OCI-LY7 (cell line): Measurements from ENCODE around the gene CLDN9. TPM values are rescaled to one million over a fixed set of nuclear protein-coding genes. Genes with fewer than 3 reads are reported as not detected.

Source experiments
- BruUV-seq: library from RNA; stranded (reverse); fragments of 400-500 nt; replicated peaks from 2 replicates; lab custom pipeline; 2021; lab: Mats Ljungman, UMichigan
- CTCF ChIA-PET: fragments of 300-600 bp; sonication (Branson Sonifier 250); formaldehyde crosslinking; loops from one replicate; lab custom pipeline; 2022; ENCODE audit warnings: antibody characterized with exemption; ENCODE audit not compliant: unreplicated experiment; lab: Charles Lee
- POLR2A ChIA-PET: fragments of 300-600 bp; sonication (Branson Sonifier 250); formaldehyde crosslinking; loops from one replicate; lab custom pipeline; 2022; ENCODE audit warnings: antibody characterized with exemption; lab: Charles Lee
- DNase-seq: peaks from one replicate; pipeline ENCODE4 v3.0.0-alpha.2; 2015; ENCODE audit warnings: low spot score
- H2AFZ ChIP-seq: fragments of 200-600 bp; sonication (generic), shearing (Covaris generic); 2 replicates; pipeline ENCODE4 v1.6.1; 2014; ENCODE audit warnings: mild to moderate bottlenecking, antibody characterized with exemption, low read length, moderate library complexity
- H3K27ac ChIP-seq: fragments of 200-600 bp; sonication (generic); 2 replicates; pipeline ENCODE4 v1.5.1; 2014; ENCODE audit warnings: mixed run types, low read depth, mild to moderate bottlenecking, moderate library complexity, low read length, inconsistent platforms; ENCODE audit not compliant: poor library complexity, severe bottlenecking
- H3K36me3 ChIP-seq: fragments of 200-600 bp; sonication (generic); 2 replicates; pipeline ENCODE4 v1.6.1; 2014; ENCODE audit warnings: mild to moderate bottlenecking, antibody characterized with exemption, low read length, moderate library complexity, mixed read lengths; ENCODE audit not compliant: insufficient read depth
- H3K4me1 ChIP-seq: fragments of 200-600 bp; sonication (generic); 2 replicates; pipeline ENCODE4 v1.5.1; 2014; ENCODE audit warnings: mild to moderate bottlenecking, low read length; ENCODE audit not compliant: insufficient read depth, poor library complexity, severe bottlenecking
- H3K4me2 ChIP-seq: fragments of 200-600 bp; sonication (generic); 2 replicates; pipeline ENCODE4 v1.6.1; 2014; ENCODE audit warnings: mild to moderate bottlenecking, low read length
- H3K4me3 ChIP-seq: fragments of 200-600 bp; sonication (generic); 2 replicates; pipeline ENCODE4 v1.5.1; 2014; ENCODE audit warnings: mild to moderate bottlenecking, low read depth, low read length; ENCODE audit not compliant: poor library complexity, severe bottlenecking
- H3K79me2 ChIP-seq: fragments of 200-600 bp; sonication (generic); 2 replicates; pipeline ENCODE4 v1.6.1; 2016; ENCODE audit warnings: low read depth, mild to moderate bottlenecking, low read length, moderate library complexity, mixed read lengths; ENCODE audit not compliant: insufficient read depth
- H3K9me2 ChIP-seq: fragments of 200-600 bp; sonication (generic); 2 replicates; pipeline ENCODE4 v1.6.1; 2016; ENCODE audit warnings: mild to moderate bottlenecking, low read length, mixed read lengths; ENCODE audit not compliant: insufficient read depth
- H3K9me3 ChIP-seq: fragments of 200-600 bp; sonication (generic); 2 replicates; pipeline ENCODE4 v1.6.1; 2014; ENCODE audit warnings: mild to moderate bottlenecking, mixed run types, low read length, mixed read lengths
- H4K20me1 ChIP-seq: fragments of 200-600 bp; sonication (generic); 2 replicates; pipeline ENCODE4 v1.6.1; 2014; ENCODE audit warnings: mild to moderate bottlenecking, antibody characterized with exemption, low read length, moderate library complexity, mixed read lengths; ENCODE audit not compliant: insufficient read depth
- EZH2phosphoT487 ChIP-seq: fragments of 200-600 bp; sonication (generic); IDR thresholded peaks from 2 replicates; pipeline ENCODE4 v1.6.1; 2018; ENCODE audit warnings: low read depth, borderline replicate concordance, mild to moderate bottlenecking, mixed run types, antibody characterized with exemption, low read length, moderate library complexity, mixed read lengths
- intact Hi-C: fragments of 100-400 bp; cut with micrococcal nuclease; formaldehyde crosslinking; loops from one replicate; pipeline ENCODE4 v1.10.0; 2022; ENCODE audit not compliant: unreplicated experiment
- total RNA-seq, 2 experiments: library from RNA; depleted of rRNA in 1 of 2; stranded (reverse); fragments of >200 nt in 1 of 2; shearing (Covaris generic) in 1 of 2; gene quantifications; 2 replicates each; pipeline ENCODE4 v1.2.3, GENCODE V29; 2014 to 2022
- TF ChIP-seq, protein P1 (sequence below): fragments of 200-600 bp; sonication (generic); conservative IDR thresholded peaks from 2 replicates; pipeline ENCODE4 v1.5.1; 2014; ENCODE audit warnings: mild to moderate bottlenecking, antibody characterized with exemption, low read length, moderate library complexity, mixed read lengths

The CLDN9 gene
- total RNA-seq, 2 experiments from 2014 or later: 0.42 TPM; not detected in 1

DNA sequence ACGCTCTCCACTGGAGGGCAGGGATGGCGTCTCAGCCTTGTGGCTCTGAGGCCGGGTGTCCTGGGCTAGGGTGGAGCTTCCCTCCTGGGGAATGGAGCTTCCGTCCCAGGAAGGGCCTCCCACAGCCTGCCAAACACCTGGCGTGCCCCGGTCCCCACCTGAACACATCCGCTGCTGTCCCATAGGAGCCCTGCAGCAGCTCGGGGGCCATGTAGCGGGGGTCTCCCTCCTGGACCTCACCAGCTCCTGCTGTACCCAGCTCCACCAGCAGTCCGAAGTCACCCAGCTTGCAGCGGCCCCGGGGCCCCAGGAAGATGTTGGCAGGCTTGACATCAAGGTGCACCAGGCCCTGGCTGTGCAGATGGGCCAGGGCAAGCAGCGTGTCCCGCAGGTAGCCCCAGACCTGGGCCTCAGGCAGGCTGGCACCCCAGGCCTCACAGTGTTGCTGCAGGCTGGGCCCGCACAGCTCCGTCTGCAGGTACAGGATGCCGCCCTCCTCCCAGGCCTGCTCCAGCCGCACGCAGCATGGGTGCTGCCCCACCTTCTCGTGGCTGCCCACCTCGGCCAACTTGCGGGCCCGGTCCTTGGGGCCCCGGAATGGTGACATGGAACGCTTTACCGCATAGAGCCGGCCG, 37.4 kb upstream of the CLDN9 start:
- CTCF ChIA-PET: no interaction called here

DNA sequence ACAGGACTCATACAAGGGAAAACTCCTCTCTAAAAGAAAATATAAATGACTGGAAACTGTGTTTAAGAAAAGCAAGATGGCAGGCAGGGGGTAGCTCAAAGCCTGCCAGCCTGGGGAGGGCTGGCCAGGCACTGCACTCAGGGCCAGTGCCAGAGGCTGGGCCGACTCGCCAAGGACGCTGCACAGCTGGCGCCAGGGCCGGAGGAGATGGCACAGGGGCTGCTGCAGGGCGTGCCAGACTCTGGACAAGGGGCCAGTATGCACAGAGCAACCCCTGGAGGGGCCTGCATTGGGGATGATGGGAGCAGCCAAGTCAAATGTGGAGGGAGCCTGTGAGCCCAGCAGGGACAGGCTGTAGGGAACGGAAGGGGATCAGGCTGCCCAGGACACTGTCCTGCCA, 36.5 kb upstream of the CLDN9 start:
- Histone ChIP-seq H3K79me2 (peaks cover 27% of the 10 kb centered on the region; the same call in 1 of the 2 replicates), H4K20me1 (no peaks in the 10 kb centered on the region), H3K9me3 (no peaks in the 10 kb centered on the region), H3K9me2 (no peaks in the 10 kb centered on the region), H3K36me3 (peaks cover 83% of the 10 kb centered on the region), H2AFZ (no peak overlapping the region), H3K4me2 (no peak overlapping the region), H3K27ac (no peak overlapping the region), H3K4me1 (peaks cover 34% of the 10 kb centered on the region), H3K4me3 (no peak overlapping the region)
- TF ChIP-seq EZH2phosphoT487: no peak
- TF ChIP-seq, protein P1, sequence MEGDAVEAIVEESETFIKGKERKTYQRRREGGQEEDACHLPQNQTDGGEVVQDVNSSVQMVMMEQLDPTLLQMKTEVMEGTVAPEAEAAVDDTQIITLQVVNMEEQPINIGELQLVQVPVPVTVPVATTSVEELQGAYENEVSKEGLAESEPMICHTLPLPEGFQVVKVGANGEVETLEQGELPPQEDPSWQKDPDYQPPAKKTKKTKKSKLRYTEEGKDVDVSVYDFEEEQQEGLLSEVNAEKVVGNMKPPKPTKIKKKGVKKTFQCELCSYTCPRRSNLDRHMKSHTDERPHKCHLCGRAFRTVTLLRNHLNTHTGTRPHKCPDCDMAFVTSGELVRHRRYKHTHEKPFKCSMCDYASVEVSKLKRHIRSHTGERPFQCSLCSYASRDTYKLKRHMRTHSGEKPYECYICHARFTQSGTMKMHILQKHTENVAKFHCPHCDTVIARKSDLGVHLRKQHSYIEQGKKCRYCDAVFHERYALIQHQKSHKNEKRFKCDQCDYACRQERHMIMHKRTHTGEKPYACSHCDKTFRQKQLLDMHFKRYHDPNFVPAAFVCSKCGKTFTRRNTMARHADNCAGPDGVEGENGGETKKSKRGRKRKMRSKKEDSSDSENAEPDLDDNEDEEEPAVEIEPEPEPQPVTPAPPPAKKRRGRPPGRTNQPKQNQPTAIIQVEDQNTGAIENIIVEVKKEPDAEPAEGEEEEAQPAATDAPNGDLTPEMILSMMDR: no peak
- BruUV-seq: no TSS peak
- intact Hi-C loops: no loop called here
- CTCF ChIA-PET: no interaction called here
- POLR2A ChIA-PET: no interaction called here
- no peak for DNase-seq

More for the DNA sequence above, 37.4 kb upstream of the CLDN9 start:
- Histone ChIP-seq H3K4me1 (peaks cover 38% of the 10 kb centered on the region), H3K27ac (no peak overlapping the region), H3K9me3 (no peaks in the 10 kb centered on the region), H2AFZ (no peak overlapping the region), H3K79me2 (peaks cover 27% of the 10 kb centered on the region; the same call in 1 of the 2 replicates), H4K20me1 (peaks cover 6% of the 10 kb centered on the region; the same call in 1 of the 2 replicates), H3K4me2 (no peak overlapping the region), H3K4me3 (no peak overlapping the region), H3K36me3 (peaks cover 92% of the 10 kb centered on the region), H3K9me2 (no peaks in the 10 kb centered on the region)
- TF ChIP-seq, protein P1: no peak
- no peak for TF ChIP-seq EZH2phosphoT487
- BruUV-seq: no TSS peak
- intact Hi-C loops: no loop called here
- no peak for DNase-seq
- POLR2A ChIA-PET: interaction anchor here (0.6 kb wide), 2 partner anchors 22 to 54 kb away, joined by 3 read pairs; no protein-coding TSS in a partner anchor

DNA sequence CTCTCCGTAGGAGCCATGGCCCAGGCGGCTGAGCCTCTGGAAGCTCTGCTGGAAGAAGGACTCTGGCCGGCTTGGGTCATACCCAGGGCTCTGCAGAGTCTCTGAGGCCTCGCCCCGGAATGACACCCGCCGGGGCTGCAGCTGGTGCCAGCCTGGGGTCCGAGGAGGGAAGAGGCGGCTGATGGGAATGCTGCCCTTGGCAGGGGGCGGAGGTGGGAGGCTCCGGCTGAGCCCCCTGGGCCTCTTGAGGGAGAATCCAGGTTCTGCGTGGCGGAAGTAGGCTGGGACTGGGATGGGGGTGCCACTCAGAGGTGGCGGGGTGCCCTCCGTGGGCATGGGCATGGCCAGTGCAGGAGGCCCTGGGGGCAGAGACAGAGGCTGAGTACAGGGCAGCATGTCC, 36.0 kb upstream of the CLDN9 start:
- DNase-seq: no peak
- Histone ChIP-seq H3K9me2 (no peaks in the 10 kb centered on the region), H3K4me3 (no peak overlapping the region), H3K4me2 (no peak overlapping the region), H3K9me3 (no peaks in the 10 kb centered on the region), H2AFZ (no peak overlapping the region), H4K20me1 (no peaks in the 10 kb centered on the region), H3K4me1 (peaks cover 34% of the 10 kb centered on the region), H3K27ac (no peak overlapping the region), H3K36me3 (peaks cover 78% of the 10 kb centered on the region), H3K79me2 (peaks cover 27% of the 10 kb centered on the region; the same call in 1 of the 2 replicates)
- CTCF ChIA-PET: no interaction called here
- intact Hi-C loops: no loop called here
- TF ChIP-seq, protein P1: no peak
- no peak for TF ChIP-seq EZH2phosphoT487
- POLR2A ChIA-PET: no interaction called here
- no TSS peak for BruUV-seq
